Activated CD4-positive, alpha-beta T cell treated with anti-CD3 and anti-CD28 coated beads, Interleukin-2, amount 10 ng/mL, durations not matched to agents 24 days and 14 days (primary cell): ENCODE measurements around the gene PACSIN2. TPM values are rescaled to one million over a fixed set of nuclear protein-coding genes. Genes with fewer than 3 reads are reported as not detected.
"Not testable (repeated sequence)": the region's sequence is repeated elsewhere in the genome, so short reads cannot be mapped to it uniquely, and the experiment has no call there.

Experiments
- DNase-seq: peaks from one replicate; pipeline ENCODE4 v3.0.0; 2022
- H3K27ac Mint-ChIP-seq: one replicate; pipeline ENCODE4 v1.8.0; 2022; ENCODE audit warnings: mild to moderate bottlenecking, mixed read lengths
- H3K27me3 Mint-ChIP-seq: one replicate; pipeline ENCODE4 v1.8.0; 2022; ENCODE audit warnings: mixed read lengths
- H3K36me3 Mint-ChIP-seq: one replicate; pipeline ENCODE4 v1.8.0; 2022; ENCODE audit warnings: low read depth, mild to moderate bottlenecking, mixed read lengths
- H3K4me1 Mint-ChIP-seq: one replicate; pipeline ENCODE4 v1.8.0; 2021; ENCODE audit warnings: mixed read lengths
- H3K4me3 Mint-ChIP-seq: one replicate; pipeline ENCODE4 v1.8.0; 2022; ENCODE audit warnings: mild to moderate bottlenecking, moderate library complexity, mixed read lengths
- H3K9me3 Mint-ChIP-seq: one replicate; pipeline ENCODE4 v1.8.0; 2021; ENCODE audit warnings: mixed read lengths
- intact Hi-C: fragments of 100-400 bp; cut with micrococcal nuclease; formaldehyde crosslinking; loops from one replicate; pipeline ENCODE4 v1.15.1; 2023
- total RNA-seq: library from RNA; stranded (reverse); gene quantifications from 2 replicates; pipeline ENCODE4 v1.2.3, GENCODE V29; 2022

Gene PACSIN2
- total RNA-seq, 1 donor from 2014 or later, result 32.5 TPM

DNA sequence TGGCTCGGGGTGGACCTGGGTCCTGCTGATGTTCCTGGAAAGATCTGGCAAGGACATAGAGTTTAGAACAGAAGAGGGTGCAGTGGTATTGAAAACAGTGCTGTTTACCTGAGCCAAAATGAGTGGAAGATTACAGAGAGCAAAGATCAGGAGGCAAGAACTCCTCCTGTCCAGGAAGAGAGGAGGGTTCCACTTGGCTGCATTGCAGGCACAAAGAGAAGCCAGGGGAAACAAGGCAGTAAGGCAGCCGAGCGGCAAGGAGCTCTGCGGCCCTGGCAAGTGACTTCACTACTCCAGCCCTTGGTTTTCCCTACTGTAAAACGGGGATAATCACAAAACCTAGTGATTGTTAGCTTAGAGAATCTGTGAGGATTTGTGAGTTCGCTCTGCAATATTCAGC lies 3.7 kb upstream of the PACSIN2 start:
- Mint-ChIP-seq H3K27ac (no peak overlapping the region), H3K27me3 (peaks cover 11% of the 10 kb centered on the region), H3K36me3 (no peaks in the 10 kb centered on the region), H3K9me3 (no peaks in the 10 kb centered on the region), H3K4me1 (peaks cover 15% of the 10 kb centered on the region), H3K4me3 (no peak overlapping the region)
- intact Hi-C loops, result loop anchor here (5.0 kb wide), 2 partner anchors 86 to 161 kb away; partner anchors contain the start of gene ARFGAP3
- DNase-seq, result no peak

DNA sequence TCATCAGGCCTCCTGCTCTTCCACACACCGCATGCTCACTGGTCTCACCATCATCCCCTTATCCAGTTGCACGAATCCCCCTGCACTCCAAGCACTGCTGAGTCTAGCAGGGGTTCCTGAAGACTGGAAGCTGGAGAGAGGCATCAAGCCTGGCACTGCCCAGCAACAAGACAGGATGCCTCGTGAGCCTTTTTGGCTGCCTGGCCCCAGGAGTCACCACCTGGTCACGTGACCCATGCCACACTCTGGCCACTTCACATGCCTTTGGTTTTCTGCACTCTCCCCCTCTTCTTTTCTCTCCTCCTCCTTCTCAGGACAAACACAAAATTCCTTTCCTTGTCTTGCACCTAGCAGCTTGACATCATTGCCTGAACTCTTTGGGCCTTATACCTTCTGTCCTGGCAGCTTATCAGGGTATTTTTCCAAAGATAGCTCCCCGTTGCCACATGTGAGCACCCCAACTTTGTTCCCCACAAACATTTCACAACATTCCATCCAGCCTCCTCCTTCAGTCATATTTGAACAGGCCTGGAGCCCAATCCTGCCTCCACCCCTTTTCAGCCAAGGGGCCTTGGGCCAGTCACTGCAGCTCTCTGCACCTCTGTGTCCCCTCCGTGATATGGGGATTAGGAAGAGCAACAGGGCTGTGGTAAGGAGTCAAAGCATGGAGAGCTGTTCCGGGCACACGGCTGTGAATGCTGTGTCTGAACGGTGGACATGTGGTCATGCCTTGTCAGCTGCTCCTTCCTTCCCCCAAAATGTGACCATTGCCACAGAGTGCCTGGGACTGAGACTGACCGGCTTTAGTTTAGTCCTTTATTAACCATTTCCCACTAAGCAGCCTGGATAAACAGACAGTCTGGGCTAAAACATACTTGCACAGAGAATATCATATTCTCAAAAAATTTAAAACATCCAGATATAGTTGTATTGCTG lies 2.8 kb upstream of the PACSIN2 start:
- no peak overlapping the region for H3K27ac Mint-ChIP-seq
- DNase-seq, result no peak
- no peaks in the 10 kb centered on the region for H3K36me3 Mint-ChIP-seq

DNA sequence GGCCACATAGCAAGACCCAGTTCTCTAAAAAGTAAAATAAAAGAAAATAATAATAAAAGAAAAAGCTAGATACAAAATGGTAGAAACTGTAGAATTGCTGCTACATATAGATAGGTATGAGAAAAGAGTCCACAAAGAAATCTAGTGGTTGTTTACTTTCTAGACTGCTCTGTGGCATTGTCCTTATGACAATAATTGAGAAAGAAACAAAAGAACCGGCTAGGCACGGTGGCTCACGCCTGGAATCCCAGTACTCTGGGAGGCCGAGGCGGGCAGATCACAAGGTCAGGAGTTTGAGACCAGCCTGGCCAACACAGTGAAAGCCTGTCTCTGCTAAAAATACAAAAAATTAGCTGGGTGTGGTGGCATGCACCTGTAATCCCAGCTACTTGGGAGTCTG lies 1.2 kb upstream of the PACSIN2 start:
- not testable (repeated sequence) for H3K27me3 Mint-ChIP-seq, H3K36me3 Mint-ChIP-seq, H3K9me3 Mint-ChIP-seq, H3K4me3 Mint-ChIP-seq, H3K27ac Mint-ChIP-seq, DNase-seq
- peaks cover 24% of the 10 kb centered on the region for H3K4me1 Mint-ChIP-seq
- intact Hi-C loops, result loop anchor here (5.0 kb wide), 2 partner anchors 84 to 159 kb away; partner anchors contain the start of gene ARFGAP3

More for the DNA sequence above, 2.8 kb upstream of the PACSIN2 start:
- H3K4me1 Mint-ChIP-seq, result peaks cover 21% of the 10 kb centered on the region
- intact Hi-C loops, result loop anchor here (5.0 kb wide), 2 partner anchors 85 to 160 kb away; partner anchors contain the start of gene ARFGAP3
- no peak overlapping the region for H3K4me3 Mint-ChIP-seq
- H3K9me3 Mint-ChIP-seq, result no peaks in the 10 kb centered on the region
- peaks cover 8% of the 10 kb centered on the region for H3K27me3 Mint-ChIP-seq

- Mint-ChIP-seq H3K9me3 (no peaks in the 10 kb centered on the region), H3K4me3 (peak overlapping the region; percentile 95), H3K27ac (peak overlapping the region; percentile 88), H3K4me1 (peaks cover 24% of the 10 kb centered on the region), H3K36me3 (peaks cover 1% of the 10 kb centered on the region), H3K27me3 (peaks cover 8% of the 10 kb centered on the region)
- DNase-seq, result no peak
- intact Hi-C loops, result loop anchor here (1.0 to 5.0 kb wide), 4 partner anchors 15 to 158 kb away; partner anchors contain the start of genes ARFGAP3 and TTLL1
Measured at GRCh38 chr22:43015677-43016042, 711 bp upstream of the PACSIN2 start.

GRCh38 chr22:43014316-43014868 lies 557 bp downstream of the PACSIN2 start:
- Mint-ChIP-seq H3K4me1 (peaks cover 26% of the 10 kb centered on the region), H3K4me3 (peak overlapping the region; percentile 95), H3K9me3 (no peaks in the 10 kb centered on the region), H3K27ac (peak overlapping the region; percentile 85), H3K27me3 (peaks cover 8% of the 10 kb centered on the region), H3K36me3 (peaks cover 1% of the 10 kb centered on the region)
- peak; percentile 82 for DNase-seq
- intact Hi-C loops, result no loop called here

DNA sequence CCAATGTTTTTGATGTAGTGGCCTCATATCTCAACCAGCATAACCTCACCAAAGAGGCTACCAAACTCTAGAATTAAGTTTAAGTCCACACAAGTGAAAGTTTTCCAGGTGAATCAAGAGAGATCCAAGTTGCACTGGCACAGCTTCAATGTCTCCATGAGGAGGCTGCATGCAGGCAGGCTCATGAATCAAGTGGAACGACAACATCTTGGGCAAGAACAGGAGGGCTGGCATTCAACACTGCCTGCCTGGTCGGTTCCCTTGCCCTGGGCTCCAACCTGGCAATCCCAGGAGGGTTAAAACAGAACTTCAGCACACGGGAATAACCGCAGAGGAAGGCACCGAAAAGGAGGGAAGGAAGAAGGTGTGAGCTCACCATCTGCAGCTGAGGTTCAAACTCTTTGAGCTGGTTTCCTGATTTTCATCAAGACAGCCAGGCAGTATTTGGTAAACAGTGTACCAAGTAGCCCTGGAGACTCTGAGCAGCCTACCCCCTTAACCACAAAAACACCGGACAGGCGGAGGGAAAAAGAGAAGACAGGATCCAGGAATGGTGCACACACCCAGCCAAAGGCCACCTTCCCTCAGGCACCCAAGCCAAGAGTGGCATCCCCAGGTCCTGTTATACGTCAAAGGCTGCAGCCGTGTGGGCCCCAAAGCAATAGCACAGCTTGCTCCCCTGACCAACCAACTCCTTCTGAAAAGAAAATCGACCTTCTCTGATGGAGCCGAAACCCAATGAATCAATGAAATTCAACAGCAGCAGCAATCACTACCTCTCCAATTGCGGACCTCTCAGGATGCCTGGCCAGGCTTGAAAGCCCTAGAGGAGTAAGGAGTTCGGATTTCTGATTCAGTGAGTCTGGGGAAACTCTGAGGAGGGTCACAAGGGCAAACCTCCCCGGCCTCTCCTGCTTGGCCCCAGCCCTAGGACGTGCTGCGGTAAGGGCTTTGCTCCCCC lies 1.3 kb downstream of the PACSIN2 start:
- H3K4me1 Mint-ChIP-seq, result peaks cover 29% of the 10 kb centered on the region
- peaks cover 8% of the 10 kb centered on the region for H3K27me3 Mint-ChIP-seq
- peak overlapping the region; percentile 95 for H3K4me3 Mint-ChIP-seq
- H3K36me3 Mint-ChIP-seq, result peaks cover 1% of the 10 kb centered on the region
- peak; percentile 68 for DNase-seq
- intact Hi-C loops, result no loop called here
- no peaks in the 10 kb centered on the region for H3K9me3 Mint-ChIP-seq
- peak overlapping the region; percentile 85 for H3K27ac Mint-ChIP-seq

DNA sequence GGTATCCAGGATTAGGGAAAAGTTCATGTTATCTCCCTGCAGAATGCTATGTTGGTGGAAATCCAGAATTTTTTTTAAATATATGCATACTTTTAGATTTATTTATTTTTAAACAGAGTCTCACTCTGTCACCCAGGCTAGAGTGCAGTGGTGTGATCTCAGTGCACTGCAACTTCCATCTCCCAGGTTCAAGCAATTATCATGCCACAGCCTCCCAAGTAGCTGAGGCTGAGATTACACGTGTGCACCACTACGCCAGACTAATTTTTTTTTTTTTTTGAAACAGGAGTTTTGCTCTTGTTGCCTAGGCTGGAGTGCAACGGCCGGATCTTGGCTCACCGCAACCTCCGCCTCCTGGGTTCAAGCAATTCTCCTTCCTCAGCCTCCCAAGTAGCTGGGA lies 2.6 kb downstream of the PACSIN2 start:
- intact Hi-C loops, result no loop called here
- H3K4me1 Mint-ChIP-seq, result peaks cover 34% of the 10 kb centered on the region
- H3K27me3 Mint-ChIP-seq, result peaks cover 3% of the 10 kb centered on the region
- peaks cover 1% of the 10 kb centered on the region for H3K36me3 Mint-ChIP-seq
- no peak overlapping the region for H3K27ac Mint-ChIP-seq
- no peak for DNase-seq
- H3K9me3 Mint-ChIP-seq, result no peaks in the 10 kb centered on the region
- no peak overlapping the region for H3K4me3 Mint-ChIP-seq

- peaks cover 2% of the 10 kb centered on the region for H3K27me3 Mint-ChIP-seq
Measured at GRCh38 chr22:43011079-43011478, 3.9 kb downstream of the PACSIN2 start.

DNA sequence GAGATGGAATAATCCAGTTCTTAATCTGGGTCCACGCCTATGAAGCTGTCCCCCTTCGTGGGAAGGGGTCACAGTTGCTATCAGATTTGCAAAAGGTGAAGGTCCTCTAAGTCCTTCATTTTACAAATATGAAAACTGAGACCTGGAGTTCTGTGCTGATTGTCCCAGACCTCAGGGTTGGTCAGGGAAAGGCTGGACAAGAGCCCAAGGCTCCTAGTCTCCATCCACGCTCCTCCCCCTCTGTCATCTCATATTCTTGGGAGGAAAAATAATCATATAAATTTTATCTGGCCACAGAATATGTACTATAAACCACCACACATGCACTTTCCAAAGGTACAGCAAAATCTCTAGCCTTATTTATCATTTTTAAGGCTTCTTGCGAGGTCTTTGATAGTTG lies 5.5 kb downstream of the PACSIN2 start:
- intact Hi-C loops, result no loop called here
- DNase-seq, result no peak
- Mint-ChIP-seq H3K36me3 (peaks cover 1% of the 10 kb centered on the region), H3K9me3 (no peaks in the 10 kb centered on the region), H3K27me3 (no peaks in the 10 kb centered on the region), H3K27ac (no peak overlapping the region), H3K4me3 (no peak overlapping the region), H3K4me1 (peaks cover 41% of the 10 kb centered on the region)

More at GRCh38 chr22:43011079-43011478, 3.9 kb downstream of the PACSIN2 start:
- no peak overlapping the region for H3K27ac Mint-ChIP-seq
- H3K9me3 Mint-ChIP-seq, result no peaks in the 10 kb centered on the region
- peaks cover 41% of the 10 kb centered on the region for H3K4me1 Mint-ChIP-seq
- peaks cover 1% of the 10 kb centered on the region for H3K36me3 Mint-ChIP-seq
- no peak overlapping the region for H3K4me3 Mint-ChIP-seq
- no peak for DNase-seq
- intact Hi-C loops, result no loop called here

- H3K27me3 Mint-ChIP-seq, result no peaks in the 10 kb centered on the region
- peaks cover 1% of the 10 kb centered on the region for H3K36me3 Mint-ChIP-seq
- no peaks in the 10 kb centered on the region for H3K9me3 Mint-ChIP-seq
- H3K4me3 Mint-ChIP-seq, result no peak overlapping the region
- H3K4me1 Mint-ChIP-seq, result peaks cover 43% of the 10 kb centered on the region
- no peak for DNase-seq
- intact Hi-C loops, result no loop called here
- no peak overlapping the region for H3K27ac Mint-ChIP-seq
Measured at GRCh38 chr22:43008921-43009320, 6.0 kb downstream of the PACSIN2 start.

- no peaks in the 10 kb centered on the region for H3K27me3 Mint-ChIP-seq
- H3K9me3 Mint-ChIP-seq, result no peaks in the 10 kb centered on the region
- no peak overlapping the region for H3K27ac Mint-ChIP-seq
- no peak for DNase-seq
- no peak overlapping the region for H3K4me3 Mint-ChIP-seq
- H3K4me1 Mint-ChIP-seq, result peaks cover 43% of the 10 kb centered on the region
- H3K36me3 Mint-ChIP-seq, result peaks cover 1% of the 10 kb centered on the region
- intact Hi-C loops, result no loop called here
Measured at GRCh38 chr22:43008509-43008908, 6.4 kb downstream of the PACSIN2 start.

GRCh38 chr22:43007519-43008102 lies 7.3 kb downstream of the PACSIN2 start:
- no peak for DNase-seq
- Mint-ChIP-seq H3K4me1 (peaks cover 42% of the 10 kb centered on the region), H3K4me3 (no peak overlapping the region), H3K36me3 (peaks cover 1% of the 10 kb centered on the region), H3K9me3 (no peaks in the 10 kb centered on the region), H3K27me3 (no peaks in the 10 kb centered on the region), H3K27ac (no peak overlapping the region)
- intact Hi-C loops, result no loop called here

DNA sequence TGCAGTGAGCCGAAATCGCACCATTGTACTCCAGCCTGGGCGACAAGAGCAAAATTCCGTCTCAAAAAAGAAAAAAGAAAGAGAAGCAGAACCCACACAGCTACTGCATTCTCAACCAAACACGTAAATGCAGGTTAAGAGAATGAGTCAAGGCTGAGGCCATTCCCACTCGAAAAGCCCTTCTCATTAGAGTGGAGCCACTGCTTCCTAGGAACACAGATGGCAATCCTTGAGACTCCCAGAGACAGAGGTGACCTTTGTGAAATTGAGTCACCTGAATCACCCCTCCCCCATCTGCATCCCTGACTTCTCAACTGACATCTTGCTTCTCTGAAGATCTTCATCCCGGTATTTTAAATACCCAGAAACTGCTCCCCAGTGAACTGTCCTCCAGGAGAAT lies 8.2 kb downstream of the PACSIN2 start:
- Mint-ChIP-seq H3K4me1 (peaks cover 51% of the 10 kb centered on the region), H3K9me3 (no peaks in the 10 kb centered on the region), H3K27me3 (no peaks in the 10 kb centered on the region), H3K36me3 (peaks cover 1% of the 10 kb centered on the region), H3K27ac (no peak overlapping the region), H3K4me3 (no peak overlapping the region)
- no peak for DNase-seq
- intact Hi-C loops, result no loop called here
